Transverse colon (tissue), 4 donors: ENCODE measurements around the gene SPRTN. TPM values are rescaled to one million over a fixed set of nuclear protein-coding genes. Genes with fewer than 3 reads are reported as not detected.

ENCODE experiments used
- DNase-seq: peaks from one replicate; pipeline ENCODE4 v3.0.0-alpha.2; 2019
- H3K27ac ChIP-seq, 4 donors: fragments of 200-600 bp; sonication (generic); 2 replicates each; pipeline ENCODE4 v1.5.1; 2016 to 2018; ENCODE audit warnings: inconsistent platforms in 4 of 4
- H3K27me3 ChIP-seq: fragments of 200-600 bp; sonication (generic); 2 replicates; pipeline ENCODE4 v1.5.1; 2017; ENCODE audit warnings: inconsistent platforms
- H3K36me3 ChIP-seq, 4 donors: fragments of 200-600 bp; sonication (generic); 2 replicates each; pipeline ENCODE4 v1.5.1; 2017 to 2019; ENCODE audit warnings: inconsistent platforms in 4 of 4
- H3K4me1 ChIP-seq, 4 donors: fragments of 200-600 bp; sonication (generic); 2 replicates each; pipeline ENCODE4 v1.5.1; 2017 to 2020; ENCODE audit warnings: inconsistent platforms in 4 of 4
- H3K4me3 ChIP-seq, 4 donors: fragments of 200-600 bp; sonication (generic); 1 replicate in 1 of 4; 2 replicates in 3 of 4; pipeline versions ENCODE4 v1.5.1 to v1.6.1; 2017 to 2019; ENCODE audit warnings: inconsistent platforms in 4 of 4
- H3K9me3 ChIP-seq, 2 donors: fragments of 200-600 bp; sonication (generic); 2 replicates each; pipeline ENCODE4 v1.5.1; 2017 to 2019; ENCODE audit warnings: inconsistent platforms in 2 of 2
- EP300 ChIP-seq: sonication (generic); formaldehyde crosslinking; IDR thresholded peaks from one replicate; pipeline ENCODE4 v1.6.1; 2017; ENCODE audit warnings: antibody characterized with exemption, low read depth
- POLR2A ChIP-seq: fragments of 450-650 bp; IDR thresholded peaks from one replicate; pipeline ENCODE4 v1.6.1; 2016; ENCODE audit warnings: antibody characterized with exemption, mild to moderate bottlenecking, moderate library complexity
- POLR2AphosphoS5 ChIP-seq, 3 donors: sonication (generic); formaldehyde crosslinking; IDR thresholded peaks; one replicate each; pipeline ENCODE4 v1.6.1; 2016; ENCODE audit warnings: antibody characterized with exemption in 3 of 3
- WGBS, 2 donors: methylation state at CpG; one replicate each; pipeline ENCODE4 v1.1.5; 2018; ENCODE audit warnings: low coverage in 1 of 2; 5-methylcytosine and 5-hydroxymethylcytosine counted together
- in situ Hi-C, 4 donors: fragments of 200-750 bp; cut with MboI; loops; one replicate each; pipeline versions ENCODE4 v1.15.0 to v1.15.1; 2017; ENCODE audit warnings: low sequenced_read_pairs in 3 of 4, low pct_ligation_motif_present in 1 of 4, low pct_unique_long_range_greater_than_20kb in 1 of 4
- intact Hi-C: fragments of 100-400 bp; cut with DNase I; formaldehyde crosslinking; loops from one replicate; pipeline ENCODE4 v1.15.1; 2023; ENCODE audit warnings: low total_unique reads
- total RNA-seq, 4 donors: library from RNA; depleted of rRNA; stranded (reverse); fragments of >200 nt; gene quantifications; one replicate each; pipeline ENCODE4 v1.1.0, GENCODE V29; 2016
- TF ChIP-seq, protein P1 (sequence below), 5 experiments: fragments of 200-600 bp in 3 of 5; fragments of 450-650 bp in 2 of 5; sonication (generic) in 3 of 5; IDR thresholded peaks; 1 replicate in 2 of 5; 2 replicates in 3 of 5; pipeline ENCODE4 v1.5.1; 2016 to 2017; ENCODE audit warnings: antibody characterized with exemption in 5 of 5, inconsistent platforms in 3 of 5, mild to moderate bottlenecking in 2 of 5, moderate library complexity in 1 of 5

SPRTN gene
- total RNA-seq, 4 donors from 2014 or later = 8.0 to 21.6 (median 15.3) TPM

DNA sequence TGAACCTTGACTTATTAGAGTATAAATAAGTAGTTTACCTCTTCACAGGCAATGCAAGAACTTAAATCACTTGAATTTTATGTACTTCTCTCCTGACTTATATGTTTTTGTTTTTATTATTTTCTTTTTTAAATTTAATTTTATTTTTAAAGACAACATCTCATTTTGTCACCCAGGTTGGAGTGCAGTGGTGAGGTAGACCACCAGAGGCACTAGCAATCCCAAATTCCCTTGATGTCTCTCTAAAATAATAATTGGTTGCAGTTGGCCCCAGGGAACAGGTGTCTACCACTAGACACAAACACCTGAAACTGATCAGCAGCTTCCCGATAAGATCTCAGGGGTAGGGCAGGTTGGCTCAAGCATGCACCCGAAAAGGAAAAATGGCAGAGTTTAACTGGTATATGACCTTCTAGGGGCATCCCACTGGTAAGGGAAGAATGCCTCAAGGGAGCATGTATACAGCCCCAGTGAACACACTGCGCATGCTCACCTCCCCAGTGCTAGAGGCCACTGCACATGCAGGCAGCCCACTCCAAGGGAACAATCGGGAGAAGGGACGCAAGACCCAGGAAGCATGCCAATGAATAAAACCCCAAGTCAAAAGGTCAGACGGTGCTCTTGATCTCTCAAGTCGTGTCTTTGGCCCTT lies 15.1 kb upstream of the SPRTN start:
- no peaks in the 10 kb centered on the region for H3K27me3 ChIP-seq
- whole genome bisulfite sequencing, 2 donors = 73 to 77% methylated on average over 4 to 7 of the region's 7 CpGs
- intact Hi-C loops = no loop called here
- no peaks in the 10 kb centered on the region for H3K36me3 ChIP-seq
- TF ChIP-seq POLR2A (no peak), POLR2AphosphoS5 (IDR thresholded peaks at IDR 0.05) (no peak), EP300 (no peak)
- TF ChIP-seq, protein P1, sequence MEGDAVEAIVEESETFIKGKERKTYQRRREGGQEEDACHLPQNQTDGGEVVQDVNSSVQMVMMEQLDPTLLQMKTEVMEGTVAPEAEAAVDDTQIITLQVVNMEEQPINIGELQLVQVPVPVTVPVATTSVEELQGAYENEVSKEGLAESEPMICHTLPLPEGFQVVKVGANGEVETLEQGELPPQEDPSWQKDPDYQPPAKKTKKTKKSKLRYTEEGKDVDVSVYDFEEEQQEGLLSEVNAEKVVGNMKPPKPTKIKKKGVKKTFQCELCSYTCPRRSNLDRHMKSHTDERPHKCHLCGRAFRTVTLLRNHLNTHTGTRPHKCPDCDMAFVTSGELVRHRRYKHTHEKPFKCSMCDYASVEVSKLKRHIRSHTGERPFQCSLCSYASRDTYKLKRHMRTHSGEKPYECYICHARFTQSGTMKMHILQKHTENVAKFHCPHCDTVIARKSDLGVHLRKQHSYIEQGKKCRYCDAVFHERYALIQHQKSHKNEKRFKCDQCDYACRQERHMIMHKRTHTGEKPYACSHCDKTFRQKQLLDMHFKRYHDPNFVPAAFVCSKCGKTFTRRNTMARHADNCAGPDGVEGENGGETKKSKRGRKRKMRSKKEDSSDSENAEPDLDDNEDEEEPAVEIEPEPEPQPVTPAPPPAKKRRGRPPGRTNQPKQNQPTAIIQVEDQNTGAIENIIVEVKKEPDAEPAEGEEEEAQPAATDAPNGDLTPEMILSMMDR (IDR thresholded peaks at IDR 0.05) = no peak
- DNase-seq = no peak
- H3K27ac ChIP-seq = no peak overlapping the region
- H3K9me3 ChIP-seq = no peaks in the 10 kb centered on the region
- in situ Hi-C loops = no loop called here
- H3K4me3 ChIP-seq = no peak overlapping the region
- H3K4me1 ChIP-seq = no peaks in the 10 kb centered on the region

DNA sequence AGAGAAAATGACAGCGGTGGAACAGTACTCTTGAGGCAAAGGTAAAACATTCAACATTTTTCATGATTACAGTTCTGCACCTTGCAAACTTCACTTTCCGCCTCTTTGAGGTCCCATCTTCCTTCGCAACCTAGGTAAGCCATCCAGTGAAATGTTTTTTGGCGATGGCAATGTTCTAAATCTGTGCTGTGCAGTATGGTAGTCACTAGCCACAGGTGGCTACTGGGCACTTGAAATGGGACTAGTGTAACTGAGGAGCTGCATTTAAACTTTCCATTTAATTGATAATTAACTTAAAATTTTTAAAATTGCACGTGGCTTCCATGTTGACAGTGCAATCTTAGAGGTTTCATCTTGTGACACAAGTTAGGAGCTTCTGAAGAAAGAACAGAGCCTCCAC lies 13.4 kb upstream of the SPRTN start:
- Histone ChIP-seq H3K27me3 (no peaks in the 10 kb centered on the region), H3K4me3 (no peak overlapping the region), H3K27ac (no peak overlapping the region), H3K9me3 (no peaks in the 10 kb centered on the region), H3K36me3 (no peaks in the 10 kb centered on the region), H3K4me1 (no peaks in the 10 kb centered on the region)
- DNase-seq = no peak
- in situ Hi-C loops (no loop called here), intact Hi-C loops (no loop called here)
- WGBS, 2 donors = 83 to 92% methylated on average over 4 to 5 of the region's 5 CpGs
- TF ChIP-seq POLR2AphosphoS5 (IDR thresholded peaks at IDR 0.05) (no peak), EP300 (no peak), POLR2A (no peak)
- TF ChIP-seq, protein P1 (IDR thresholded peaks at IDR 0.05) = no peak

DNA sequence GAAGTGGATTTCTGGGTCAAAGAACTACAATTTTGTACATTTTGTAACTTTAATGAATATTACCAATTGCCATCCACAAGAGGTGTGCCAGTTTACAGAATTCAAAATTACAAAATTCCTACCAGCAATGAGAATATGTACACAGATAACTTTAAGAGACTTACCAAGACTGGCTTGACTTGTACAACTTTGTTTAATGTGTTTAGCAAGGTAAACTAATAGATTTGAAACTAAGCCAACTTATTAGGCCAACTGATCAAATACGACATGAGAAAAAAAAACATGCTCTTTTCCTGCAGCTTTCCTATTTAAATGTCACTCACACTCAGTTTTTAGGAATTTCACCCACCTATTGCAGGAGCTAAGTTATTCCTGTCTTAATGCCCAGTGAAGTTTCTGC lies 11.8 kb upstream of the SPRTN start:
- WGBS, 2 donors = 59 to 100% methylated on average over 1 of the region's 1 CpG
- Histone ChIP-seq H3K27ac (no peak overlapping the region), H3K9me3 (no peaks in the 10 kb centered on the region), H3K4me3 (no peak overlapping the region), H3K27me3 (no peaks in the 10 kb centered on the region), H3K36me3 (peaks cover 0 to 6% (median 0%) of the 10 kb centered on the region in 4 donors), H3K4me1 (no peaks in the 10 kb centered on the region)
- intact Hi-C loops (no loop called here), in situ Hi-C loops (no loop called here)
- no peak for TF ChIP-seq POLR2AphosphoS5 (IDR thresholded peaks at IDR 0.05)
- DNase-seq = no peak

DNA sequence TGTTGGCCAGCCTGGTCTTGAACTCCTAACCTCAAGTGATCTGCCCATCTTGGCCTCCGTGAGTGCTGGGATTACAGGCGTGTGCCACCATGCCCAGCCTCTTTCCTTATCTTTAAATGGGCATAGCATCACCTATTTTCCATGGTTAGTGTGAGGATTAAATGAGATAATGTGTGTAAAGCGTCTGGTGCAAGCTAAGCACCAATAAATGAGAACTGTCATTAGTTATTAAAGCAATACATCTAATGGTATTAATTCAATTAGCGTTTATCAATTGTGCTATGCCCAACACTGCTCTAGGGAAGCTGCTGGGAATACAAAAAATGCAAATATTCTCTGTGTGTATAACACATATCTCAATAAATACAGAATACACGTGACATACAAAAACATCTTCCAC lies 10.5 kb upstream of the SPRTN start:
- DNase-seq = no peak
- in situ Hi-C loops (no loop called here), intact Hi-C loops (no loop called here)
- Histone ChIP-seq H3K4me1 (no peaks in the 10 kb centered on the region), H3K4me3 (no peak overlapping the region), H3K36me3 (peaks cover 0 to 11% (median 0%) of the 10 kb centered on the region in 4 donors), H3K9me3 (no peaks in the 10 kb centered on the region), H3K27ac (no peak overlapping the region), H3K27me3 (no peaks in the 10 kb centered on the region)
- TF ChIP-seq EP300 = no peak
- 81 to 92% methylated on average over 3 to 5 of the region's 5 CpGs for WGBS, 2 donors

DNA sequence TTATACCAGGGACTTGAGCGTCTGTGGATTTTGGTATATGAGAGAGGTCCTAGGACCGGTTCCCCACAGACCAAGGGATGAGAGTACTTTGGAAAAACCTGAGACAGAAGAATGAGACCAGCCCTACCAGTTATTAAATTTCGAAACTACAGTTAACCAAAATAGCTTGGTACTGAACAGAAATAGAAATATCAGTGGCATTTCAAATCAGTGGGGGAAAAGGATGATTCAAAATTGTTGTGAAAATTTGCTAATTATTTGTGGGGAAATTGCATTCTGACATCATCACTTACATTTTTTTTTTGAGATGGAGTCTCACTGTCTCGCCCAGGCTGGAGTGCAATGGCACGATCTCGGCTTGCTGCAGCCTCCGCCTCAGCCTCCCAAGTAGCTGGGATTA lies 8.6 kb upstream of the SPRTN start:
- H3K9me3 ChIP-seq = no peaks in the 10 kb centered on the region
- H3K27me3 ChIP-seq = no peaks in the 10 kb centered on the region
- peaks cover 0 to 11% (median 0%) of the 10 kb centered on the region in 4 donors for H3K36me3 ChIP-seq
- no peak for DNase-seq
- in situ Hi-C loops = no loop called here
- TF ChIP-seq, protein P1 (IDR thresholded peaks at IDR 0.05) = no peak
- TF ChIP-seq POLR2AphosphoS5 (IDR thresholded peaks at IDR 0.05) = no peak
- no peak for TF ChIP-seq EP300
- TF ChIP-seq POLR2A = no peak
- H3K4me3 ChIP-seq = no peak overlapping the region
- peaks cover 7 to 18% (median 16%) of the 10 kb centered on the region in 4 donors for H3K4me1 ChIP-seq
- H3K27ac ChIP-seq = no peak overlapping the region
- 85 to 94% methylated on average over 4 to 7 of the region's 7 CpGs for WGBS, 2 donors
- intact Hi-C loops = no loop called here
